HepG2 (cell line): ENCODE results near the gene BBS5. TPM values are rescaled to one million over a fixed set of nuclear protein-coding genes. Genes with fewer than 3 reads are reported as not detected.

ENCODE experiments used
- HMG20B ChIP-seq: conservative IDR thresholded peaks from 2 replicates; pipeline ENCODE4 v1.6.1; 2016; ENCODE audit warnings: missing genetic modification reagents, missing compliant biosample characterization
- KLF16 ChIP-seq, 2 experiments: sonication (generic) in 1 of 2; formaldehyde crosslinking in 1 of 2; IDR thresholded peaks; 2 replicates each; pipeline versions ENCODE4 v1.6.1 to v1.8.0; 2016 to 2023; ENCODE audit warnings: missing genetic modification reagents in 2 of 2, missing compliant biosample characterization in 1 of 2
- PLSCR1 ChIP-seq: sonication (generic); formaldehyde crosslinking; IDR thresholded peaks from 2 replicates; pipeline ENCODE4 v1.5.0; 2020; ENCODE audit warnings: missing genetic modification reagents, mild to moderate bottlenecking, borderline replicate concordance
- ZBTB7B ChIP-seq: sonication (generic); formaldehyde crosslinking; IDR thresholded peaks from 2 replicates; pipeline ENCODE4 v1.4.0; 2020; ENCODE audit warnings: missing genetic modification reagents
- ZNF674 ChIP-seq: sonication (generic); formaldehyde crosslinking; IDR thresholded peaks from 2 replicates; pipeline ENCODE4 v1.5.0; 2020; ENCODE audit warnings: low read depth, mild to moderate bottlenecking, missing genetic modification reagents
- ZNF850 ChIP-seq: sonication (generic); formaldehyde crosslinking; conservative IDR thresholded peaks from 2 replicates; pipeline ENCODE4 v1.9.0; 2021; ENCODE audit warnings: mild to moderate bottlenecking, missing genetic modification reagents
- polyA plus RNA-seq, 8 experiments: library from polyadenylated mRNA; depleted of rRNA in 3 of 8; stranded (reverse) in 7 of 8; unstranded in 1 of 8; fragments of >200 nt; fragmentation: Illumina TruSeq in 4 of 8; extraction: Trizol in 4 of 8; gene quantifications; 2 replicates each; pipeline versions ENCODE4 v1.2.1 to v1.2.3, GENCODE V29; 2011 to 2016; ENCODE audit warnings: low read depth in 4 of 8, missing spikeins in 1 of 8, mixed read lengths in 1 of 8; ENCODE audit not compliant: insufficient read depth in 1 of 8
- total RNA-seq, 5 experiments: library from RNA; depleted of rRNA; stranded (reverse); fragments of >200 nt; fragmentation: Illumina TruSeq; extraction: Trizol; gene quantifications; 2 replicates each; pipeline ENCODE4 v1.2.3, GENCODE V29; 2016; ENCODE audit warnings: low read depth in 1 of 5
- TF ChIP-seq, protein P1 (sequence below): sonication (generic); formaldehyde crosslinking; IDR thresholded peaks from 2 replicates; pipeline ENCODE4 v1.4.0; 2020; ENCODE audit warnings: missing genetic modification reagents, borderline replicate concordance

The BBS5 gene
- total and polyA plus RNA-seq, 2 of the 13 experiments (the other 11 are each of a cell fraction or from before 2014, with no cell fraction given), result 1.8 to 4.5 TPM

GRCh38 chr2:169495310-169495928 is 16.1 kb downstream of the BBS5 start (continued):
- TF ChIP-seq, protein P1, sequence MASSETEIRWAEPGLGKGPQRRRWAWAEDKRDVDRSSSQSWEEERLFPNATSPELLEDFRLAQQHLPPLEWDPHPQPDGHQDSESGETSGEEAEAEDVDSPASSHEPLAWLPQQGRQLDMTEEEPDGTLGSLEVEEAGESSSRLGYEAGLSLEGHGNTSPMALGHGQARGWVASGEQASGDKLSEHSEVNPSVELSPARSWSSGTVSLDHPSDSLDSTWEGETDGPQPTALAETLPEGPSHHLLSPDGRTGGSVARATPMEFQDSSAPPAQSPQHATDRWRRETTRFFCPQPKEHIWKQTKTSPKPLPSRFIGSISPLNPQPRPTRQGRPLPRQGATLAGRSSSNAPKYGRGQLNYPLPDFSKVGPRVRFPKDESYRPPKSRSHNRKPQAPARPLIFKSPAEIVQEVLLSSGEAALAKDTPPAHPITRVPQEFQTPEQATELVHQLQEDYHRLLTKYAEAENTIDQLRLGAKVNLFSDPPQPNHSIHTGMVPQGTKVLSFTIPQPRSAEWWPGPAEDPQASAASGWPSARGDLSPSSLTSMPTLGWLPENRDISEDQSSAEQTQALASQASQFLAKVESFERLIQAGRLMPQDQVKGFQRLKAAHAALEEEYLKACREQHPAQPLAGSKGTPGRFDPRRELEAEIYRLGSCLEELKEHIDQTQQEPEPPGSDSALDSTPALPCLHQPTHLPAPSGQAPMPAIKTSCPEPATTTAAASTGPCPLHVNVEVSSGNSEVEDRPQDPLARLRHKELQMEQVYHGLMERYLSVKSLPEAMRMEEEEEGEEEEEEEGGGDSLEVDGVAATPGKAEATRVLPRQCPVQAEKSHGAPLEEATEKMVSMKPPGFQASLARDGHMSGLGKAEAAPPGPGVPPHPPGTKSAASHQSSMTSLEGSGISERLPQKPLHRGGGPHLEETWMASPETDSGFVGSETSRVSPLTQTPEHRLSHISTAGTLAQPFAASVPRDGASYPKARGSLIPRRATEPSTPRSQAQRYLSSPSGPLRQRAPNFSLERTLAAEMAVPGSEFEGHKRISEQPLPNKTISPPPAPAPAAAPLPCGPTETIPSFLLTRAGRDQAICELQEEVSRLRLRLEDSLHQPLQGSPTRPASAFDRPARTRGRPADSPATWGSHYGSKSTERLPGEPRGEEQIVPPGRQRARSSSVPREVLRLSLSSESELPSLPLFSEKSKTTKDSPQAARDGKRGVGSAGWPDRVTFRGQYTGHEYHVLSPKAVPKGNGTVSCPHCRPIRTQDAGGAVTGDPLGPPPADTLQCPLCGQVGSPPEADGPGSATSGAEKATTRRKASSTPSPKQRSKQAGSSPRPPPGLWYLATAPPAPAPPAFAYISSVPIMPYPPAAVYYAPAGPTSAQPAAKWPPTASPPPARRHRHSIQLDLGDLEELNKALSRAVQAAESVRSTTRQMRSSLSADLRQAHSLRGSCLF (CRISPR knock-in tag), result no peak
- TF ChIP-seq HMG20B (CRISPR knock-in tag), result no peak
- TF ChIP-seq ZNF850 (CRISPR knock-in tag), result no peak
- TF ChIP-seq ZBTB7B (CRISPR knock-in tag), result no peak
- no peak for TF ChIP-seq PLSCR1
- no peak for TF ChIP-seq ZNF674 (CRISPR knock-in tag)
- TF ChIP-seq KLF16 (CRISPR knock-in tag; IDR thresholded peaks at IDR 0.05), result no peak
- TF ChIP-seq, all 625 proteins: peak for 0
